ENCODE measurements around the gene UTS2R.

- TF ChIP-seq CTCF (conservative IDR thresholded peaks at IDR 0.05 in 1 of 2, IDR thresholded peaks at IDR 0.05 in 1 of 2; ENCODE audit: extremely low read depth in 1 of 2, insufficient read depth in 1 of 2, low read depth in 1 of 2, low read length in 2 of 2): no peak
- no peak for TF ChIP-seq EZH2 (IDR thresholded peaks at IDR 0.05; ENCODE audit: borderline replicate concordance, low read length)
These were observed 43.2 kb upstream of the UTS2R start for GRCh38 chr17:82328141-82328993.
